Middle frontal gyrus (tissue), 1 donor: ENCODE data around the gene PRPF19.

Experiments
- DNase-seq: peaks from one replicate; pipeline ENCODE4 v3.0.0-alpha.2; 2015; ENCODE audit warnings: low spot score; ENCODE audit errors: extremely low spot score

Gene PRPF19

GRCh38 chr11:60938500-60938899 lies 32.1 kb upstream of the PRPF19 start:
- DNase-seq: no peak

- no peak for DNase-seq
Observed at GRCh38 chr11:60937811-60938210, 31.4 kb upstream of the PRPF19 start.

- DNase-seq: no peak
Observed at GRCh38 chr11:60937144-60937527, 30.8 kb upstream of the PRPF19 start.

- DNase-seq: no peak
Observed at GRCh38 chr11:60936467-60937143, 30.2 kb upstream of the PRPF19 start.

GRCh38 chr11:60935676-60936442 lies 29.5 kb upstream of the PRPF19 start:
- no peak for DNase-seq

GRCh38 chr11:60934790-60935605 lies 28.6 kb upstream of the PRPF19 start:
- no peak for DNase-seq

GRCh38 chr11:60934124-60934789 lies 27.9 kb upstream of the PRPF19 start:
- DNase-seq: no peak

- DNase-seq: no peak
Observed at GRCh38 chr11:60933416-60934123, 27.2 kb upstream of the PRPF19 start.

GRCh38 chr11:60932605-60933356 lies 26.4 kb upstream of the PRPF19 start:
- DNase-seq: no peak

GRCh38 chr11:60931917-60932316 lies 25.5 kb upstream of the PRPF19 start:
- no peak for DNase-seq

- no peak for DNase-seq
Observed at GRCh38 chr11:60930394-60930793, 24.0 kb upstream of the PRPF19 start.

GRCh38 chr11:60929764-60930163 lies 23.4 kb upstream of the PRPF19 start:
- DNase-seq: no peak

- DNase-seq: no peak
Observed at GRCh38 chr11:60928563-60929001, 22.2 kb upstream of the PRPF19 start.

- DNase-seq: no peak
Observed at GRCh38 chr11:60927600-60927999, 21.2 kb upstream of the PRPF19 start.

GRCh38 chr11:60927061-60927592 lies 20.7 kb upstream of the PRPF19 start:
- DNase-seq: no peak

GRCh38 chr11:60926500-60926899 lies 20.1 kb upstream of the PRPF19 start:
- DNase-seq: no peak

GRCh38 chr11:60925868-60926267 lies 19.5 kb upstream of the PRPF19 start:
- DNase-seq: no peak

- DNase-seq: no peak
Observed at GRCh38 chr11:60924906-60925853, 18.8 kb upstream of the PRPF19 start.
